ENCODE results near the gene TFEB. TPM values are rescaled to one million over a fixed set of nuclear protein-coding genes. Genes with fewer than 3 reads are reported as not detected.

Gene TFEB
- total and polyA plus RNA-seq, 10 of the 15 experiments (the other 5 are each of a cell fraction or from before 2014, with no cell fraction given): 0.84 to 108 (median 60.8) TPM

- H3K4me2 ChIP-seq (ENCODE audit: control insufficient read depth, insufficient read depth): no peak overlapping the region
- FAIRE-seq (no peak), DNase-seq (ENCODE audit: low read depth, low spot score) (no peak), ATAC-seq (no peak)
- in situ Hi-C loops (cut with MboI): no loop called here
- ChIA-PET RAD21 (ENCODE audit: unreplicated experiment) (no interaction called here), POLR2A (no interaction called here), CTCF (interaction anchor here (0.5 kb wide), 1 partner anchor 313 kb away, joined by 3 read pairs; no protein-coding TSS in a partner anchor), SMC1A (ENCODE audit: uncharacterized antibody, unreplicated experiment) (no interaction called here)
- intact Hi-C loops (cut with micrococcal nuclease; ENCODE audit: unreplicated experiment): no loop called here
- BruUV-seq (replicated peaks): no TSS peak
- no peak overlapping the region for H3K27ac ChIP-seq (ENCODE audit: control insufficient read depth, insufficient read depth)
- 63% methylated on average over 7 of the region's 7 CpGs for WGBS (ENCODE audit: insufficient coverage, insufficient replicate concordance, low lambda C conversion rate, missing lambda C conversion rate)
- H3K79me2 ChIP-seq (ENCODE audit: control insufficient read depth, insufficient read depth, low read length): no peaks in the 10 kb centered on the region
- no peaks in the 10 kb centered on the region for H3K36me3 ChIP-seq (ENCODE audit: control insufficient read depth in 2 of 2, insufficient read depth in 2 of 2, low read length in 1 of 2)
- H3K4me3 ChIP-seq: no peak overlapping the region
- TF ChIP-seq FOXK2 (IDR thresholded peaks at IDR 0.05) (no peak), ATF7 (IDR thresholded peaks at IDR 0.05; ENCODE audit: low read depth) (no peak), RAD51 (IDR thresholded peaks at IDR 0.05) (no peak), FOXM1 (IDR thresholded peaks at IDR 0.05; ENCODE audit: low read depth, low read length) (no peak), HDAC2 (IDR thresholded peaks at IDR 0.05) (no peak), REST (IDR thresholded peaks at IDR 0.05; ENCODE audit: low read depth, low read length) (no peak)
- TF ChIP-seq, protein P1, sequence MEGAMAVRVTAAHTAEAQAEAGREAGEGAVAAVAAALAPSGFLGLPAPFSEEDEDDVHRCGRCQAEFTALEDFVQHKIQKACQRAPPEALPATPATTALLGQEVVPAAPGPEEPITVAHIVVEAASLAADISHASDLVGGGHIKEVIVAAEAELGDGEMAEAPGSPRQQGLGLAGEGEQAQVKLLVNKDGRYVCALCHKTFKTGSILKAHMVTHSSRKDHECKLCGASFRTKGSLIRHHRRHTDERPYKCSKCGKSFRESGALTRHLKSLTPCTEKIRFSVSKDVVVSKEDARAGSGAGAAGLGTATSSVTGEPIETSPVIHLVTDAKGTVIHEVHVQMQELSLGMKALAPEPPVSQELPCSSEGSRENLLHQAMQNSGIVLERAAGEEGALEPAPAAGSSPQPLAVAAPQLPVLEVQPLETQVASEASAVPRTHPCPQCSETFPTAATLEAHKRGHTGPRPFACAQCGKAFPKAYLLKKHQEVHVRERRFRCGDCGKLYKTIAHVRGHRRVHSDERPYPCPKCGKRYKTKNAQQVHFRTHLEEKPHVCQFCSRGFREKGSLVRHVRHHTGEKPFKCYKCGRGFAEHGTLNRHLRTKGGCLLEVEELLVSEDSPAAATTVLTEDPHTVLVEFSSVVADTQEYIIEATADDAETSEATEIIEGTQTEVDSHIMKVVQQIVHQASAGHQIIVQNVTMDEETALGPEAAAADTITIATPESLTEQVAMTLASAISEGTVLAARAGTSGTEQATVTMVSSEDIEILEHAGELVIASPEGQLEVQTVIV (IDR thresholded peaks at IDR 0.05; ENCODE audit: borderline replicate concordance, partially characterized antibody): no peak
- H3K9me3 ChIP-seq (replicated peaks; ENCODE audit: control insufficient read depth, insufficient read depth, low read length): no peaks in the 10 kb centered on the region
- H3K9ac ChIP-seq (ENCODE audit: control insufficient read depth, insufficient read depth, low read length): no peak overlapping the region
- H2AFZ ChIP-seq (ENCODE audit: control insufficient read depth, low read depth, low read length): no peak overlapping the region
- no peaks in the 10 kb centered on the region for H3K4me1 ChIP-seq (ENCODE audit: control insufficient read depth, insufficient read depth, low read length)
- no peaks in the 10 kb centered on the region for H3K27me3 ChIP-seq (replicated peaks in 1 of 2; ENCODE audit: control insufficient read depth in 2 of 2, insufficient read depth in 2 of 2, low read length in 1 of 2)
- 0 out of 2 replicates have a peak, but pooled peaks cover 2% of the 10 kb centered on the region for H4K20me1 ChIP-seq (ENCODE audit: control insufficient read depth, insufficient read depth)
Measured at GRCh38 chr6:41672016-41672415, 63.4 kb downstream of the TFEB start.

Measured in GM12878 (cell line).